Measurements from ENCODE around the gene MRPL57.
A peak's percentile ranks its signal among the peaks of the same experiment; 100 is the strongest.
"Not testable (repeated sequence)": the region's sequence is repeated elsewhere in the genome, so short reads cannot be mapped to it uniquely, and the experiment has no call there.

The MRPL57 gene

GRCh38 chr13:21176215-21176981, at the start of gene MRPL57, which contains the start of gene SKA3:
MRPL57 (plus strand) TSS chr13:21176658; CDS start chr13:21176917, 259 bp downstream.
SKA3 (minus strand) TSS chr13:21176552; CDS start chr13:21176477, 75 bp downstream.
- peak; percentile 90 for DNase-seq (ENCODE audit: low read depth)

GRCh38 chr13:21130116-21130515, 46.3 kb upstream of the MRPL57 start:
- no peak for DNase-seq (ENCODE audit: low read depth)

- no peak for DNase-seq (ENCODE audit: low read depth)
Measured at GRCh38 chr13:21133077-21133476, 43.4 kb upstream of the MRPL57 start.

- DNase-seq (ENCODE audit: low read depth): no peak
Measured at GRCh38 chr13:21134475-21134874, 42.0 kb upstream of the MRPL57 start.

- DNase-seq (ENCODE audit: low read depth): not testable (repeated sequence)
Measured at GRCh38 chr13:21135833-21136232, 40.6 kb upstream of the MRPL57 start.

DNA sequence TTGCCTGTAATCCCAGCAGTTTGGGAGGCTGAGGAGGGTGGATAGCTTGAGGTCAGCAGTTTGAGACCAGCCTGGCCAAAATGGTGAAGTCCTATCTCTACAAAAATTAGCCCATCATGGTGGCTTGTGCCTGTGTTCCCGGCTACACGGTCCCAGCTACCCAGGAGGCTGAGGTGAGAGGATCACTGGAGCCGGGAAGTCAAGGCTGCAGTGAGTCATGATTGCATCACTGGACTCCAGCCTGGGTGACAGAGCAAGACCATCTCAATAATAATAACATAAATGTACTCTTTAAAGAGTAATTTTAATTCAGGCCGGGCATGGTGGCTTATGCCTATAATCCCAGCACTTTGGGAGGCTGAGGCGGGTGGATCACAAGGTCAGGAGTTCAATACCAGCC, 38.8 kb upstream of the MRPL57 start:
- no peak for DNase-seq (ENCODE audit: low read depth)

GRCh38 chr13:21138561-21138960, 37.9 kb upstream of the MRPL57 start:
- no peak for DNase-seq (ENCODE audit: low read depth)

- no peak for DNase-seq (ENCODE audit: low read depth)
Measured at GRCh38 chr13:21139374-21139773, 37.1 kb upstream of the MRPL57 start.

- no peak for DNase-seq (ENCODE audit: low read depth)
Measured at GRCh38 chr13:21142766-21143165, 33.7 kb upstream of the MRPL57 start.

GRCh38 chr13:21147827-21148226, 28.6 kb upstream of the MRPL57 start:
- DNase-seq (ENCODE audit: low read depth): no peak

DNA sequence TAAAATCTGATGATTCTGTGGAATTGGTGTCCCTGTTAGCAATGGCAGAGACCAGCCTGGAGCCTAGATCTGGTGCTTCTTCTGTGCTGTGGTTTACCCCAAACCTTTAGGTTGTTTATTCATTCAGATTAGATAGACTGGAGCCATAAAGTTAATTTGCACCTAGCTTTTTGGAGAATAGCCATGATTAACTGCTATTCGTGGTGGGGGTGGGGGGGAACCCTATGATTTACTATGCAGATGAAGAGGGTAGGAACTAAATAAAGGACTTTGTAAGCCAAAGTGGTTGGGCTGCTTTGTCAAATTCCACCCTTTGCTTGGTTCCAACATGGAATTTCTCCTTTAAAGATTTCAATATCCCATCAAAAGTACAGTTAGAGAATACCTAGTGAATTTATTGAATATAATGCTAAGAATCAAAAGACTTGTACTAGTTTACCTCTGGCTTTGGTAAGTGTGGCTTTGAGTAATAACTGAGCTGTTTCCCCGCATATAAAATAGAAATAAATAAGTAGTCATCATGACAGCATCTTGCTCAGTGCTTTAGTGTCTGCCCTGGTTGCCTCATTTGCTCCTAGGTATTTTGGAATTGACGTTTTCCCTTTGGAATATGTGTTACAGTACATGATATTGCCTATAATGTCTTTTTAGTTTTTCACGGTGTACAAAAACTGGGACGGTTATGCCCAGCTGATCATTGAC, 27.8 kb upstream of the MRPL57 start:
- DNase-seq (ENCODE audit: low read depth): no peak

DNA sequence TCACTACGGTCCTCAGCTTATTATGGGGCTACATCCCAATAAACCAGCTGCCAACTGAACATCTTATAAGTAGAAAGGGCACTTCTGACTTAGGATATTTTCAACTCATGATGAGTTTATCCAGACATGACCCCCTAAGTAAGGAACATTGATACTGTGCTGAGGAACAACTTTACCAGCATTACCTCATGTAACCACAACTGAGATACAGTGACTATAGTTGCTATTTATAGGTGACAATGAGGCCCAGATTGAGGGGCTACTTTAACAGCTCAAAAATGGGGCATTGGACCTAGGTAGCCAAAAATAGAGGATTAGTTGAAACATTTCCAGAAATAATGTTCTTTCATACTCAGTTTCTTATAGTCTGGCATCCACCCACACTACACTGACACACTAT, 26.9 kb upstream of the MRPL57 start:
- no peak for DNase-seq (ENCODE audit: low read depth)

DNA sequence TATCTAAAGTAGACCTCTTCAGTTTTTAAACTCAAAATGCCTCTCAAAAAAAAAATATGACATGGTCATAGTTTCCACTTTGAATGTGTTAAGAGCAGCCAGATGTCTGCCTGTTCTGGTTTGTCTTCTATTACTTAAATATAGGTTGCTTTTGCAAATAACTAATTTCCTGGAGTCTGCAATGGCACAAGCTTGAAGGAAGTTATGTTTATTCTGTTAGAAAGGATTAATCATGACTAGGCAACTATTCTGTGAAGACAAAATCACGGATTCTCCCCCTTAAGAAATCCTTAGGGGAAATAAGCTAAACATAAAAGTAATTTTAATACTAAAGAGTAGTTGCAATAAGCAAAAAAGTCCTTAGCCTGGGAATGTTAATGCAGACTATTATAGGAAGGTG, 26.4 kb upstream of the MRPL57 start:
- DNase-seq (ENCODE audit: low read depth): no peak

- DNase-seq (ENCODE audit: low read depth): no peak
Measured at GRCh38 chr13:21152251-21152899, 24.1 kb upstream of the MRPL57 start.

- no peak for DNase-seq (ENCODE audit: low read depth)
Measured at GRCh38 chr13:21164631-21165030, 11.8 kb upstream of the MRPL57 start.

DNA sequence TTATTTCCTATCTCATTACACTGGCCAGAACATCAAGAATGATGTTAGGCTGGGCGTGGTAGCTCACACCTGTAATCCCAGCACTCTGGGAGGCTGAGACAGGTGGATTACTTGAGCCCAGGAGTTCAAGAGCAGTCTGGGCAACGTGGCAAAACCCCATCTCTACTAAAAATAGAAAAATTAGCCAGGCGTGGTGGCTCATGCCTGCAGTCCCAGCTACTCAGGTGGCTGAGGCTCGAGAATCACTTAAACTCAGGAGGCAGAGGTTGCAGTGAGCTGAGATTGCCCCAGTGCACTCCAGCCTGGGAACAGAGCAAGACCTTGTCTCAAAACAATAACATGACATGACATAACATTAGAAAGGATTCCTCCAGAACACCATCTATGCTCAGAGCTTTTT, 10.9 kb upstream of the MRPL57 start:
- DNase-seq (ENCODE audit: low read depth): not testable (repeated sequence)

DNA sequence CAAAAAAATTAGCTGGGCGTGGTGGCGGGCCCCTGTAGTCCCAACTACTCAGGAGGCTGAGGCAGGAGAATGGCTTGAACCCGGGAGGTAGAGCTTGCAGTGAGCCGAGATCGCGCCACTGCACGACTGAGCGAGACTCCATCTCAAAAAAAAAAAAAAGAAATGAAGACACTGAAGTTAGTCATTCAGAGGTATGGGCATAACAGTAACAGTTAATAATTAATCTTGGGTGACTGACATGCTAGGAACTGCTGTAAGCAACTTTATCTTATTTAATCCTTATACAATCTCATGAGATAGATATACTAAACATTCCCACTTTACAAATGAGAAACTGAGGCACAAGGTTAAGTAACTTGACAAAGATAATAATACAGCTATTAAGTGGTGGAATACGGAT, 5.0 kb upstream of the MRPL57 start:
- no peak for DNase-seq (ENCODE audit: low read depth)

DNA sequence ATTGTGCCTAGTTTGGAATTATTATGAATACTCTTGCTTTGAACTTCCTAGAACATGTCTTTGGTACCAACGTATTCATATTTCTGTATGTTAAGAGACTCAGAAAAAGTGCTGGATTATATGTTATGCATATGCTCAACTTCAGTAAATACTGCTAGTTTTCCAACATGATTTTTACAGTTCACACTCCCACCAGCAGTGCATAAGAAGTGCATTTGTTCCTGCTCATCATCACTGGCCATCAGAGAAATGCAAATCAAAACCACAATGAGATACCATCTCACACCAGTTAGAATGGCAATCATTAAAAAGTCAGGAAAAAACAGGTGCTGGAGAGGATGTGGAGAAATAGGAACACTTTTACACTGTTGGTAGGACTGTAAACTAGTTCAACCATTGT, 2.7 kb upstream of the MRPL57 start:
- not testable (repeated sequence) for DNase-seq (ENCODE audit: low read depth)

GRCh38 chr13:21175656-21176214, 723 bp upstream of the MRPL57 start:
- no peak for DNase-seq (ENCODE audit: low read depth)

DNA sequence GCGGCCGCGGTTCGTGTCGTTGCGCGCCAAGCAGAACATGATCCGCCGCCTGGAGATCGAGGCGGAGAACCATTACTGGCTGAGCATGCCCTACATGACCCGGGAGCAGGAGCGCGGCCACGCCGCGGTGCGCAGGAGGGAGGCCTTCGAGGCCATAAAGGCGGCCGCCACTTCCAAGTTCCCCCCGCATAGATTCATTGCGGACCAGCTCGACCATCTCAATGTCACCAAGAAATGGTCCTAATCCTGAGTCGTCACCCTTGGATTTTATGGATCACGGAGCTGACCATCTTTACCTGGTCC, 475 bp downstream of the MRPL57 start:
- DNase-seq (ENCODE audit: low read depth): peak; percentile 18

DNA sequence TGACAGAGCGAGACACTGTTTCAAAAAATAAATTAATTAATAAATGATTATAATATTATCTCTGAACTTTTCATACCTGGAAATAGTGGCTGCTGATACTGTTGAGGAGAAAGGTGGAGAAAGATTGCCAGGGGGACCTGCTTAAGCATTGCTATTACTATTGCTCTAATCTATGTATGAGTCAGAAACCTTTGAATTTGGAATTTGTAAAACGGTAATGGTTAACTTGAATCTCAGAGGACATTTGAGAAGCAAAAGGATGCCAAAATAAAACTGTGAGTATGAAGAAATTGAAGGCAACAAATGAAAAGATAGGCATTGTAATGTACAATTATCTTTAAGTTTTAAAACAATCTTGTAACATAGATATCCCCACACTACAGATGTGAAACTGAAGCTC, 5.2 kb downstream of the MRPL57 start:
- DNase-seq (ENCODE audit: low read depth): no peak

- not testable (repeated sequence) for DNase-seq (ENCODE audit: low read depth)
Measured at GRCh38 chr13:21186410-21186809, 10.0 kb downstream of the MRPL57 start.

GRCh38 chr13:21194756-21195155, 18.3 kb downstream of the MRPL57 start:
- DNase-seq (ENCODE audit: low read depth): not testable (repeated sequence)
